GM12801 (cell line): ENCODE data around the gene ABCC4.

Experiments
- TF ChIP-seq, protein P1 (sequence below): IDR thresholded peaks from one replicate; pipeline ENCODE4 v1.5.1; 2011; ENCODE audit warnings: control low read depth; ENCODE audit not compliant: insufficient read length; ENCODE audit errors: extremely low read depth

Gene ABCC4

DNA sequence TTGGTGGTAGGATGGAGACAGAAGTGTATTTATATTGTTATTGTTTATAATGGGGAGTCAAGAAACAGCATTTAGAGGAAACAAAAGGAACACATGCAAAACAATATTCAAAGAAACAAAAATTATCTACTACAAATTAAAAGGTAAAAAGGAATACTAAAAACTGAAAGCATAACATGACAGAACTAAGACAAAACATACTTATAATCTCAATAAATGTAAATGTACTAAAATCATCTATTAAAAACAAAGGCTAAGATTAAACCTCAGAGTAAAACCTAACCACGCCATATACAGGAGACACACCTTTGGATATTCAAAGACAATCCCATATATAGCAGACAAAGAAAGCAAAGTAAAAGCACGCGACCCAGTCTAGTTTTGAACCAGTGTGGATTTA lies 273.6 kb downstream of the ABCC4 start:
- TF ChIP-seq, protein P1, sequence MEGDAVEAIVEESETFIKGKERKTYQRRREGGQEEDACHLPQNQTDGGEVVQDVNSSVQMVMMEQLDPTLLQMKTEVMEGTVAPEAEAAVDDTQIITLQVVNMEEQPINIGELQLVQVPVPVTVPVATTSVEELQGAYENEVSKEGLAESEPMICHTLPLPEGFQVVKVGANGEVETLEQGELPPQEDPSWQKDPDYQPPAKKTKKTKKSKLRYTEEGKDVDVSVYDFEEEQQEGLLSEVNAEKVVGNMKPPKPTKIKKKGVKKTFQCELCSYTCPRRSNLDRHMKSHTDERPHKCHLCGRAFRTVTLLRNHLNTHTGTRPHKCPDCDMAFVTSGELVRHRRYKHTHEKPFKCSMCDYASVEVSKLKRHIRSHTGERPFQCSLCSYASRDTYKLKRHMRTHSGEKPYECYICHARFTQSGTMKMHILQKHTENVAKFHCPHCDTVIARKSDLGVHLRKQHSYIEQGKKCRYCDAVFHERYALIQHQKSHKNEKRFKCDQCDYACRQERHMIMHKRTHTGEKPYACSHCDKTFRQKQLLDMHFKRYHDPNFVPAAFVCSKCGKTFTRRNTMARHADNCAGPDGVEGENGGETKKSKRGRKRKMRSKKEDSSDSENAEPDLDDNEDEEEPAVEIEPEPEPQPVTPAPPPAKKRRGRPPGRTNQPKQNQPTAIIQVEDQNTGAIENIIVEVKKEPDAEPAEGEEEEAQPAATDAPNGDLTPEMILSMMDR, result no peak

DNA sequence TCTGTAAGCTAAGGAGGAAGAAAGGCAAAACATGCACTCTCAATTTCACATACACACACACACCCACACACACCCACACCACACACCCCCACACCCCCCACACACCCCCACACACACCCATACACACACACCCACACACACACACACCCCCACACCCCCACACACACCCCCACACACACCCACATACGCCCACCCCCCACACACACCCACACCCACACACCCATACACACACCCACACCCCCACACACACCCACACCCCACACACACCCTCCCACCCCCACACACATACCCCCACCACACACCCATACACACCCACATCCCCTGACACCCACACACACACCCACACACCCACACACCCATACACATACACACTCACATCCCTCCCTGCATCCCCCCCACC lies 276.1 kb downstream of the ABCC4 start:
- TF ChIP-seq, protein P1, result no peak

DNA sequence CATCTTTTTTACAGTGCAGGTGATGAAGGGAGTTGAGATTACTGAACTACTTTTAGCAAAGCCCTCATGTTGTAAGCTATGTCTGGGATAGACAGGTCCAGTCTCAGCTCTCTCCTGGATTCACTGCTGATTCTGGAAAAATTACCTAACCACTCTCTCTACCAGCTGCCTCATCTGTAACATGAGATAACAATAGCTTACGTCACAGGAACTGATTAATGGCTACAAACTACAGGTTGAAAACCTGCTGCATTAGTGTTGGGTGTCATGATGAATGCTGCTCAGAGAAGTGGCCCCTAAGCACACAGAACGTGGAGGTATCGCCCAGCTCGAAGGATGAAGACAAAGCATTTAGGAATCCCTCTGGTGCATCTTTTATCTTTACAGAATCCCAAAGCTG lies 277.8 kb downstream of the ABCC4 start:
- TF ChIP-seq, protein P1, result no peak

DNA sequence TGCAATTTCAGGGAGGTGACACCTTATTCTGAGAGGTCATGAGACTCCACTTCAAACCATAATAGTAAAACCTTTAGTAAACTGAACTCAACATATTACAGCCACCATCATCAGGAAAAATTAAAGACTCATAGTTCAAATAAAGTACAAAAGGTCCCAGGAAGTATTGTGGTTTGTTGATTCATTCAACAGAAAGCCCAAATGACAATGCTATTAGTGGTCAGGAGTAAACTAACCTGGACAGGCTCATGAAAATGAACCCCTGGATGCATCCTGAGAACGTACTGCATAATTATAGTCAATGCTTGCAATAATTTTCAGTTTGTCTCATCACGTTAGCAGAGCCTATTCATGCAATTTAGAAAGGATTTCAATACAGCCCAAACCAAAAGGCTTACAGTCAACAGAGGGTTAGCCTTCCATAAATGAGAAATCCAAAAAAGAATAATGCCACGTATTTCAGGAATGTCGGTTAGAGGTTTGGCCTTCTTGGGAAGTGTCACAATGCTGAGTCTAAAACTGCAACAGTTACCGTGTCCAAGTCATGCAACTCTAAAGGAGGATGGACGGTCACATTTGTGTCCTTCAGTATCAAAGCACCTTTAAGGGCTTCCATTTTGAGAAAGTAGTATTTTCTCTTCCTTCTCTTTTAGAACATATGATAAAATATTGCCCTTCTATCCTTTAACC lies 280.8 kb downstream of the ABCC4 start:
- TF ChIP-seq, protein P1, result no peak

DNA sequence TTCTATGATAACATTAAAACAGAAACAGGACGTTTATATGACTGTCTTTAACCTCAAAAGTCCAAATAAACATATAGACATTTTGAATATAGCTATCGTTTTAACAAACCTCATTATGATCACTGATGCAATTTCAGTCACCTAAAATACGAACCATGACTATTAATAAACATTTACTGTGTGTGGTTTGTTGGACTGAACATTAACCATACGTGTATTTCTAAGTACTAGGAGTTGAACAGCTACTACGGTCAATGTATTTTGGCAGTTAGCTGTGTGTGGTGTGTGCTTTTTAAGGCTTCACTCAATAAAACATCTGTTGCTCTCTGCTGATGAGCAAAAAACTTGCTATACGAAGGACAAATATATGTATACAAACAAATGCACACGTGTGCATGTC lies 281.4 kb downstream of the ABCC4 start:
- TF ChIP-seq, protein P1, result no peak

DNA sequence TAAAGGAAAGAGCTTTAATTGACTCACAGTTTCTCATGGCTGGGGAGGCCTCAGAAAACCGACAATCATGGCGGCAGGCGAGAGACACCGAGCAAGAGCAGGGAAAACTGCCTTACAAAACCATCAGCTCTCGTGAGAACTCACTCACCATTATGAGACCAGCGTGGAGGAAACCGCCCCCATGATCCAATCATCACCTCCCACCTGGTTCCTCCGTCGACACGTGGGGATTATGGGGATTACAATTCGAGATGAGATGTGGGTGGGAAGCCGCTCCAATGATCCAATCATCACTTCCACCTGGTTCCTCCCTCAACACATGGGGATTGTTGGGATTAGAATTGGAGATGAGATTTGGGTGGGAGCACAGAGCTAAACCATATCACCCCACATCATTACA lies 293.9 kb downstream of the ABCC4 start:
- TF ChIP-seq, protein P1, result no peak

DNA sequence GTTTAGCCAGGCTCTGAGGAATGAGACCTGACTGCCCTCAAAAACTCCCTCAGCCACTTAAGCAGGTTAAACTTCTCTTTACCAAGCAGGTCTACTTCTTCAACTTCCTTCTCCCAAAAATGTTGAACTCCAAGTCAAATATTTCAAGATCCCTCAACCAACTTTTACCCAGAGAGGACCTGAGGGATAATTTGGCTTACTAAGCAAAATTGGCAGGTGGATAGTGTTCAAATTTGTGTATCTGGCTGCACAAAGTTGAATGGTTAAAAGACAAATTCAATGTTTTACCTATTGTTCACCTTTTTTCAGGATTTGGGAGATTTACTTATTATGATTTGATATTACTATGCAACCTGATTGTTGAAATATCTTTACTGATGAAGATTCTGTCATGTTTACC lies 296.0 kb downstream of the ABCC4 start:
- TF ChIP-seq, protein P1, result no peak
